ENCODE measurements around the gene LPIN2.

- no peak for TF ChIP-seq EZH2 (IDR thresholded peaks at IDR 0.05; ENCODE audit: insufficient read depth, poor library complexity, severe bottlenecking)
- TF ChIP-seq EZH2phosphoT487 (IDR thresholded peaks at IDR 0.05; ENCODE audit: insufficient read depth, low read depth): no peak
Measured at GRCh38 chr18:2970772-2971659, 41.9 kb downstream of the LPIN2 start.
